WTC11 (cell line): ENCODE results near the gene AKT1S1. TPM values are rescaled to one million over a fixed set of nuclear protein-coding genes. Genes with fewer than 3 reads are reported as not detected.

Source experiments
- ATAC-seq: fragments of 200-7000 bp; cut with Tn5 transposase; 2 replicates; pipeline ENCODE4 v1.10.0; 2021; ENCODE audit warnings: mild to moderate bottlenecking, moderate library complexity
- CTCF ChIA-PET: fragments of 300-600 bp; sonication (Branson Sonifier 250); formaldehyde crosslinking; loops from one replicate; lab custom pipeline; 2021; ENCODE audit warnings: antibody characterized with exemption; lab: Charles Lee
- POLR2A ChIA-PET: fragments of 350-600 bp; sonication (Branson Sonifier 250); formaldehyde crosslinking; loops from one replicate; lab custom pipeline; 2021; ENCODE audit warnings: antibody characterized with exemption; lab: Charles Lee
- DNase-seq: peaks from one replicate; pipeline ENCODE4 v3.0.0; 2021; ENCODE audit warnings: low spot score
- H3K27ac Mint-ChIP-seq: 2 replicates; pipeline ENCODE4 v1.8.0; 2021; ENCODE audit warnings: mixed read lengths
- H3K27me3 Mint-ChIP-seq: 2 replicates; pipeline ENCODE4 v1.8.0; 2021; ENCODE audit warnings: low read depth, mild to moderate bottlenecking, moderate library complexity, mixed read lengths
- H3K36me3 Mint-ChIP-seq: 2 replicates; pipeline ENCODE4 v1.8.0; 2021; ENCODE audit warnings: mixed read lengths
- H3K4me1 Mint-ChIP-seq: 2 replicates; pipeline ENCODE4 v1.8.0; 2022; ENCODE audit warnings: mixed read lengths
- H3K4me3 Mint-ChIP-seq: 2 replicates; pipeline ENCODE4 v1.8.0; 2021; ENCODE audit warnings: mild to moderate bottlenecking, moderate library complexity, mixed read lengths
- H3K9me3 Mint-ChIP-seq: 2 replicates; pipeline ENCODE4 v1.8.0; 2021; ENCODE audit warnings: mixed read lengths
- ATF1 ChIP-seq: sonication (generic); formaldehyde crosslinking; IDR thresholded peaks from 2 replicates; pipeline ENCODE4 v1.8.1; 2023; ENCODE audit warnings: mild to moderate bottlenecking, moderate library complexity, missing genetic modification reagents
- CBFB ChIP-seq: sonication (generic); formaldehyde crosslinking; IDR thresholded peaks from 2 replicates; pipeline ENCODE4 v1.8.1; 2022; ENCODE audit warnings: mild to moderate bottlenecking, low read depth, missing genetic modification reagents
- GRHL2 ChIP-seq: fragments of 250-450 bp; sonication (Bioruptor Pico); IDR thresholded peaks from 2 replicates; pipeline ENCODE4 v1.8.0; 2022; ENCODE audit warnings: mild to moderate bottlenecking, moderate library complexity; ENCODE audit not compliant: insufficient replicate concordance, severe bottlenecking
- GTF2I ChIP-seq: fragments of 250-450 bp; sonication (Bioruptor Pico); conservative IDR thresholded peaks from 2 replicates; pipeline ENCODE4 v1.4.0; 2021; ENCODE audit warnings: mild to moderate bottlenecking
- MXD4 ChIP-seq: fragments of 250-450 bp; sonication (Bioruptor Pico); IDR thresholded peaks from 2 replicates; pipeline ENCODE4 v1.8.0; 2021; ENCODE audit warnings: mild to moderate bottlenecking, moderate library complexity, borderline replicate concordance
- NFE2L1 ChIP-seq: sonication (generic); formaldehyde crosslinking; IDR thresholded peaks from 2 replicates; pipeline ENCODE4 v1.8.1; 2023; ENCODE audit warnings: missing genetic modification reagents
- NR1H2 ChIP-seq: sonication (generic); formaldehyde crosslinking; IDR thresholded peaks from 2 replicates; pipeline ENCODE4 v1.9.0; 2021; ENCODE audit warnings: mild to moderate bottlenecking, moderate library complexity, missing genetic modification reagents
- NR3C1 ChIP-seq: sonication (generic); formaldehyde crosslinking; conservative IDR thresholded peaks from 2 replicates; pipeline ENCODE4 v1.8.1; 2023; ENCODE audit warnings: low read depth, mild to moderate bottlenecking, missing genetic modification reagents
- OVOL2 ChIP-seq: fragments of 250-450 bp; sonication (Bioruptor Pico); IDR thresholded peaks from 2 replicates; pipeline ENCODE4 v1.9.0; 2021; ENCODE audit warnings: mild to moderate bottlenecking, borderline replicate concordance
- RORB ChIP-seq: fragments of 250-450 bp; sonication (Bioruptor Pico); IDR thresholded peaks from 2 replicates; pipeline ENCODE4 v1.9.0; 2021; ENCODE audit warnings: mild to moderate bottlenecking
- SMAD3 ChIP-seq: sonication (generic); formaldehyde crosslinking; IDR thresholded peaks from 2 replicates; pipeline ENCODE4 v1.8.0; 2022; ENCODE audit warnings: missing genetic modification reagents, mild to moderate bottlenecking, borderline replicate concordance
- SMAD4 ChIP-seq: sonication (generic); formaldehyde crosslinking; IDR thresholded peaks from 2 replicates; pipeline ENCODE4 v1.8.0; 2022; ENCODE audit warnings: mild to moderate bottlenecking, missing genetic modification reagents
- SOX15 ChIP-seq: fragments of 250-450 bp; sonication (Bioruptor Pico); IDR thresholded peaks from 2 replicates; pipeline ENCODE4 v1.9.0; 2021; ENCODE audit warnings: mild to moderate bottlenecking
- SP1 ChIP-seq: sonication (generic); formaldehyde crosslinking; conservative IDR thresholded peaks from 2 replicates; pipeline ENCODE4 v1.8.1; 2022; ENCODE audit warnings: missing genetic modification reagents
- TP53 ChIP-seq: sonication (generic); formaldehyde crosslinking; IDR thresholded peaks from 2 replicates; pipeline ENCODE4 v1.8.1; 2023; ENCODE audit warnings: mild to moderate bottlenecking, missing genetic modification reagents
- ZNF219 ChIP-seq: sonication (generic); formaldehyde crosslinking; IDR thresholded peaks from 2 replicates; pipeline ENCODE4 v1.8.0; 2023; ENCODE audit warnings: missing genetic modification reagents, mild to moderate bottlenecking, borderline replicate concordance
- ZNF232 ChIP-seq: sonication (generic); formaldehyde crosslinking; IDR thresholded peaks from 2 replicates; pipeline ENCODE4 v1.8.0; 2022; ENCODE audit warnings: mild to moderate bottlenecking, missing genetic modification reagents
- ZNF263 ChIP-seq: sonication (generic); formaldehyde crosslinking; IDR thresholded peaks from 2 replicates; pipeline ENCODE4 v1.8.1; 2022; ENCODE audit warnings: low read depth, mild to moderate bottlenecking, moderate library complexity, missing genetic modification reagents
- ZNF396 ChIP-seq: fragments of 250-450 bp; sonication (Bioruptor Pico); IDR thresholded peaks from 2 replicates; pipeline ENCODE4 v1.8.0; 2021; ENCODE audit warnings: mild to moderate bottlenecking, moderate library complexity, borderline replicate concordance
- total RNA-seq: library from RNA; stranded (reverse); gene quantifications from 3 replicates; pipeline ENCODE4 v1.2.3, GENCODE V29; 2021
- TF ChIP-seq, protein P1 (sequence below): sonication (generic); formaldehyde crosslinking; IDR thresholded peaks from 2 replicates; pipeline ENCODE4 v1.8.1; 2023; ENCODE audit warnings: mild to moderate bottlenecking, missing genetic modification reagents, moderate library complexity
- TF ChIP-seq, protein P2 (sequence below): sonication (generic); formaldehyde crosslinking; IDR thresholded peaks from 2 replicates; pipeline ENCODE4 v1.8.1; 2023; ENCODE audit warnings: mild to moderate bottlenecking, missing genetic modification reagents, borderline replicate concordance
- TF ChIP-seq, protein P3 (sequence below): sonication (generic); formaldehyde crosslinking; IDR thresholded peaks from 2 replicates; pipeline ENCODE4 v1.8.1; 2023; ENCODE audit warnings: mild to moderate bottlenecking, moderate library complexity, missing genetic modification reagents
- TF ChIP-seq, protein P4 (sequence below): fragments of 250-450 bp; sonication (Bioruptor Pico); IDR thresholded peaks from 2 replicates; pipeline ENCODE4 v2.1.2; 2022; ENCODE audit warnings: mild to moderate bottlenecking, moderate library complexity
- TF ChIP-seq, protein P5 (sequence below): sonication (generic); formaldehyde crosslinking; conservative IDR thresholded peaks from 2 replicates; pipeline ENCODE4 v1.8.1; 2022; ENCODE audit warnings: mild to moderate bottlenecking, missing genetic modification reagents

The AKT1S1 gene
- total RNA-seq, 1 experiment from 2014 or later = 47.8 TPM

DNA sequence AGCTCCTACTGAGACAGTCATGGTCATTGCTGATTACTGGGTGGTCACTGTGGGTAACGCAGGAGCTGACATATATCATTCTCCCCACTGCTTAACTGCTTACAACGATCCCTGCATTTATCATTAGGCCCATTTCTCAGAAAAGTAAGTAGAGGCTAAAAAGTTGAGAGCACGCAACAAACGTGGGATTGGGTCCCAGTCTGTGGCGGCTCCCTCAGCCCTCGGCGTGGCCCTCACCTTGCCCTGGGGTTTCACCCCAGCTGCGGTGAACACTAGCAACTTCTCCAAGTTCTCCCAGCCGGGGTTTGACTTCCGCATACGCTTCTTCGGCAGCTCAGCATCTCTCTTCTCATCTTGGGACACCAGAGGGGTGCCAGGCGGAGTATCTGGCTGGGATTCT, 12.3 kb downstream of the AKT1S1 start:
- TF ChIP-seq ZNF219 = no peak
- peak; percentile 68; the same call in 1 of the 2 replicates for TF ChIP-seq GTF2I (CRISPR knock-in tag)
- TF ChIP-seq, protein P1, sequence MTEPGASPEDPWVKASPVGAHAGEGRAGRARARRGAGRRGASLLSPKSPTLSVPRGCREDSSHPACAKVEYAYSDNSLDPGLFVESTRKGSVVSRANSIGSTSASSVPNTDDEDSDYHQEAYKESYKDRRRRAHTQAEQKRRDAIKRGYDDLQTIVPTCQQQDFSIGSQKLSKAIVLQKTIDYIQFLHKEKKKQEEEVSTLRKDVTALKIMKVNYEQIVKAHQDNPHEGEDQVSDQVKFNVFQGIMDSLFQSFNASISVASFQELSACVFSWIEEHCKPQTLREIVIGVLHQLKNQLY (CRISPR knock-in tag) = no peak
- Mint-ChIP-seq H3K36me3 (peaks cover 26% of the 10 kb centered on the region), H3K4me1 (peaks cover 32% of the 10 kb centered on the region), H3K4me3 (no peak overlapping the region), H3K27me3 (no peaks in the 10 kb centered on the region), H3K9me3 (peaks cover 3% of the 10 kb centered on the region; the same call in 1 of the 2 replicates), H3K27ac (peak overlapping the region; percentile 67)
- POLR2A ChIA-PET = interaction anchor here (0.7 to 1.8 kb wide), 9 partner anchors 8 to 1598 kb away, joined by 3 to 10 read pairs (median 6); partner anchors contain the start of genes AKT1S1, ATF5, FUZ and NUP62
- ATAC-seq = no peak
- CTCF ChIA-PET = interaction anchor here (0.6 to 2.6 kb wide), 9 partner anchors 11 to 1359 kb away, joined by 3 to 12 read pairs (median 4); partner anchors contain the start of gene PTOV1
- DNase-seq = no peak

DNA sequence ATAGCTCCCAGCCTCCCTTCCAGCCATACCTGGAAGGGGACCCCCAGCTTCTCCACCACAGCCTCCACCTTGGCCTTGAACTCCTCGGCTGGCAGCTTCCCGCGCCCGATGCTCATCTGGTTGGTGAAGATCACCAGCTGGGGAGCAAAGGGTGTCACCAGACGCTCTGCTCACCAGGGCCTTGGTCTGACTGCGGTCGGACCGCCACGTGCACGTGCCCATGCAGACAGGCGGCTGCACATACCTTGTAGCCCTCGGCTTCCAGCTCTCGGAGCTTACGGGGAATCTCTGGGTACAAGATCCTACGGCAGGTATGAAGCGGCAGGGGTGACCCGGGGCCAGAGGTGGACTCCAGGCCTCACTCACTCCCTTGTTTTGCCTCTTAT, 13.2 kb downstream of the AKT1S1 start:
- DNase-seq (no peak), ATAC-seq (no peak)
- Mint-ChIP-seq H3K27me3 (no peaks in the 10 kb centered on the region), H3K27ac (0 out of 2 replicates have a peak overlapping the region, but pooled peaks have one; percentile 67), H3K9me3 (peaks cover 3% of the 10 kb centered on the region; the same call in 1 of the 2 replicates), H3K4me1 (peaks cover 34% of the 10 kb centered on the region), H3K4me3 (no peak overlapping the region), H3K36me3 (peaks cover 28% of the 10 kb centered on the region)
- POLR2A ChIA-PET = interaction anchor here (1.1 kb wide), 1 partner anchor 49 kb away, joined by 3 read pairs; no protein-coding TSS in a partner anchor
- CTCF ChIA-PET = interaction anchor here (1.3 to 1.6 kb wide), 2 partner anchors 26 to 60 kb away, joined by 4 read pairs; no protein-coding TSS in a partner anchor
- TF ChIP-seq, protein P2, sequence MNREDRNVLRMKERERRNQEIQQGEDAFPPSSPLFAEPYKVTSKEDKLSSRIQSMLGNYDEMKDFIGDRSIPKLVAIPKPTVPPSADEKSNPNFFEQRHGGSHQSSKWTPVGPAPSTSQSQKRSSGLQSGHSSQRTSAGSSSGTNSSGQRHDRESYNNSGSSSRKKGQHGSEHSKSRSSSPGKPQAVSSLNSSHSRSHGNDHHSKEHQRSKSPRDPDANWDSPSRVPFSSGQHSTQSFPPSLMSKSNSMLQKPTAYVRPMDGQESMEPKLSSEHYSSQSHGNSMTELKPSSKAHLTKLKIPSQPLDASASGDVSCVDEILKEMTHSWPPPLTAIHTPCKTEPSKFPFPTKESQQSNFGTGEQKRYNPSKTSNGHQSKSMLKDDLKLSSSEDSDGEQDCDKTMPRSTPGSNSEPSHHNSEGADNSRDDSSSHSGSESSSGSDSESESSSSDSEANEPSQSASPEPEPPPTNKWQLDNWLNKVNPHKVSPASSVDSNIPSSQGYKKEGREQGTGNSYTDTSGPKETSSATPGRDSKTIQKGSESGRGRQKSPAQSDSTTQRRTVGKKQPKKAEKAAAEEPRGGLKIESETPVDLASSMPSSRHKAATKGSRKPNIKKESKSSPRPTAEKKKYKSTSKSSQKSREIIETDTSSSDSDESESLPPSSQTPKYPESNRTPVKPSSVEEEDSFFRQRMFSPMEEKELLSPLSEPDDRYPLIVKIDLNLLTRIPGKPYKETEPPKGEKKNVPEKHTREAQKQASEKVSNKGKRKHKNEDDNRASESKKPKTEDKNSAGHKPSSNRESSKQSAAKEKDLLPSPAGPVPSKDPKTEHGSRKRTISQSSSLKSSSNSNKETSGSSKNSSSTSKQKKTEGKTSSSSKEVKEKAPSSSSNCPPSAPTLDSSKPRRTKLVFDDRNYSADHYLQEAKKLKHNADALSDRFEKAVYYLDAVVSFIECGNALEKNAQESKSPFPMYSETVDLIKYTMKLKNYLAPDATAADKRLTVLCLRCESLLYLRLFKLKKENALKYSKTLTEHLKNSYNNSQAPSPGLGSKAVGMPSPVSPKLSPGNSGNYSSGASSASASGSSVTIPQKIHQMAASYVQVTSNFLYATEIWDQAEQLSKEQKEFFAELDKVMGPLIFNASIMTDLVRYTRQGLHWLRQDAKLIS (CRISPR knock-in tag) = no peak
- no peak for TF ChIP-seq ATF1 (CRISPR knock-in tag)
- TF ChIP-seq SOX15 (CRISPR knock-in tag) = no peak
- no peak for TF ChIP-seq SMAD4

DNA sequence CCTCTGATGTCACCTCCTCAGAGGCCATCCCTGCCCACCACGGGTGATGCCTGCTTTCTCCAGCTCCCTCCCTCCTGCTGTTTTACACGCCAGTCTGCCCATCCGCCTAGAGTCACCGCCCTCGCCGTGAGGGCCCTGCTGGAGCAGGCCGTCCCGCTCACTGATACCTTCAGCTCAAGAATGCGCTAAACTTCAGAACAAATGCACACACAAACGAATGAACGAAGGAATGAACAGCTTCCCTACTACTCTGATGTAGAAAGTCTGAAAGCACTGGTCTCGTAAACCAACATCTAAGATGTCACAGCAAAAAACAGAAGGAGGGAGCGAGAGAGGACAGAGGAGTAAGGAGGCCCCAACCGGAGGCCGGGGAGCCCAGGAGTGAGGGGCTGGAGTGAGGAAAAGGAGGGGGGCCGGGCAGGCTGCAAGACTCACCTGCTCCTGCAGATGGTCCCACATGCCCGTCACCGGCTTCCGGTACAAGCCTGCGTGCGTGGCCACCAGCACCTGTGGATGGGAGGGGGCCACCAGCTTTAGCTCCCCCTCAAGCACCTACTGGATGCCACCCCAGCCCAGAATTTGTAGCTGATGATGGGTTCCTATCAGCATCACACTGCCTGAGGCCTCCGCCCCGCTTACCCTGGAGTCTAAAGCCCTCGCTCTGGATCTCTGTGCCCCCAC, 13.8 kb downstream of the AKT1S1 start:
- ChIA-PET POLR2A (interaction anchor here (0.6 to 1.1 kb wide), 2 partner anchors 48 to 287 kb away, joined by 3 to 4 read pairs; no protein-coding TSS in a partner anchor), CTCF (interaction anchor here (0.5 to 1.6 kb wide), 8 partner anchors 14 to 452 kb away, joined by 3 to 4 read pairs (median 3); partner anchors contain the start of genes AKT1S1, FUZ and TBC1D17)
- Mint-ChIP-seq H3K27ac (peak overlapping the region; percentile 93), H3K36me3 (peaks cover 31% of the 10 kb centered on the region), H3K4me3 (0 out of 2 replicates have a peak overlapping the region, but pooled peaks have one; percentile 27), H3K4me1 (peaks cover 34% of the 10 kb centered on the region), H3K27me3 (no peaks in the 10 kb centered on the region), H3K9me3 (peaks cover 2% of the 10 kb centered on the region; the same call in 1 of the 2 replicates)
- no peak for DNase-seq
- ATAC-seq = no peak
- TF ChIP-seq NFE2L1 (CRISPR knock-in tag) (no peak), SMAD3 (no peak), MXD4 (CRISPR knock-in tag) (no peak), ZNF396 (CRISPR knock-in tag) (no peak), SP1 (CRISPR knock-in tag) (no peak), GRHL2 (CRISPR knock-in tag) (no peak), OVOL2 (CRISPR knock-in tag) (no peak), CBFB (CRISPR knock-in tag) (no peak), TP53 (no peak), NR1H2 (CRISPR knock-in tag) (no peak), NR3C1 (CRISPR knock-in tag) (no peak), ZNF232 (no peak), ZNF263 (no peak), RORB (CRISPR knock-in tag) (no peak)
- TF ChIP-seq, protein P3, sequence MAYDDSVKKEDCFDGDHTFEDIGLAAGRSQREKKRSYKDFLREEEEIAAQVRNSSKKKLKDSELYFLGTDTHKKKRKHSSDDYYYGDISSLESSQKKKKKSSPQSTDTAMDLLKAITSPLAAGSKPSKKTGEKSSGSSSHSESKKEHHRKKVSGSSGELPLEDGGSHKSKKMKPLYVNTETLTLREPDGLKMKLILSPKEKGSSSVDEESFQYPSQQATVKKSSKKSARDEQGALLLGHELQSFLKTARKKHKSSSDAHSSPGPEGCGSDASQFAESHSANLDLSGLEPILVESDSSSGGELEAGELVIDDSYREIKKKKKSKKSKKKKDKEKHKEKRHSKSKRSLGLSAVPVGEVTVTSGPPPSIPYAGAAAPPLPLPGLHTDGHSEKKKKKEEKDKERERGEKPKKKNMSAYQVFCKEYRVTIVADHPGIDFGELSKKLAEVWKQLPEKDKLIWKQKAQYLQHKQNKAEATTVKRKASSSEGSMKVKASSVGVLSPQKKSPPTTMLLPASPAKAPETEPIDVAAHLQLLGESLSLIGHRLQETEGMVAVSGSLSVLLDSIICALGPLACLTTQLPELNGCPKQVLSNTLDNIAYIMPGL = no peak
- TF ChIP-seq, protein P4, sequence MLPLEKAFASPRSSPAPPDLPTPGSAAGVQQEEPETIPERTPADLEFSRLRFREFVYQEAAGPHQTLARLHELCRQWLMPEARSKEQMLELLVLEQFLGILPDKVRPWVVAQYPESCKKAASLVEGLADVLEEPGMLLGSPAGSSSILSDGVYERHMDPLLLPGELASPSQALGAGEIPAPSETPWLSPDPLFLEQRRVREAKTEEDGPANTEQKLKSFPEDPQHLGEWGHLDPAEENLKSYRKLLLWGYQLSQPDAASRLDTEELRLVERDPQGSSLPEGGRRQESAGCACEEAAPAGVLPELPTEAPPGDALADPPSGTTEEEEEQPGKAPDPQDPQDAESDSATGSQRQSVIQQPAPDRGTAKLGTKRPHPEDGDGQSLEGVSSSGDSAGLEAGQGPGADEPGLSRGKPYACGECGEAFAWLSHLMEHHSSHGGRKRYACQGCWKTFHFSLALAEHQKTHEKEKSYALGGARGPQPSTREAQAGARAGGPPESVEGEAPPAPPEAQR = no peak
- TF ChIP-seq, protein P5, sequence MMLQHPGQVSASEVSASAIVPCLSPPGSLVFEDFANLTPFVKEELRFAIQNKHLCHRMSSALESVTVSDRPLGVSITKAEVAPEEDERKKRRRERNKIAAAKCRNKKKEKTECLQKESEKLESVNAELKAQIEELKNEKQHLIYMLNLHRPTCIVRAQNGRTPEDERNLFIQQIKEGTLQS (CRISPR knock-in tag) = no peak
